ENCODE measurements around the gene C1RL.

The C1RL gene

DNA sequence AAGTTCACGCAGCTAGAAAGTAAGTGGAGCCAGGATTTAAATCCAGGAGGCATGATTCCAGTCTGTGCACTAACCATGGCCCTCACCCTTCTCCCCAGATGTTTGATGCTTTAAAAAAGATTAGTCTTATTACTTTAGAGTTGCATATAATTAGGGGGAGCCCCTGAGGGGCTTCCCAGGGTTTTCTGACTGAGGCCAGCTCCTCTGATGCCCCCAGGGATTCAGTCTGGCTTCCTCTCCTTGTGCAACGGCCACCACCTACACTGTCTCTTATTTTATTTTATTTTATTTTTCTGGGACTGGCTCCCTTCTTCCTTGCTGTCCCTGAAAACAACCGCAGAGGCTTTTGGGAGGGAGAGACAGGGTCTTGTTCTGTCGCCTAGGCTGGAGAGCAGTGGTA is 43.8 kb upstream of the C1RL start:
- Histone ChIP-seq H3K4me2 (ENCODE audit: low read depth, low read length) (no peak overlapping the region), H3K9ac (ENCODE audit: low read length) (no peak overlapping the region), H3K9me3 (replicated peaks; ENCODE audit: insufficient read depth, low read length) (no peaks in the 10 kb centered on the region), H3K79me2 (ENCODE audit: low read length) (no peaks in the 10 kb centered on the region), H4K20me1 (ENCODE audit: insufficient read depth, low read length) (no peaks in the 10 kb centered on the region), H2AFZ (ENCODE audit: low read length) (no peak overlapping the region), H3K36me3 (replicated peaks; ENCODE audit: insufficient read depth, low read length) (no peaks in the 10 kb centered on the region), H3F3A (ENCODE audit: insufficient read depth, low read length) (no peaks in the 10 kb centered on the region), H3K27me3 (replicated peaks; ENCODE audit: insufficient read depth, low read length) (no peaks in the 10 kb centered on the region), H3K4me3 (ENCODE audit: low read length) (no peak overlapping the region), H3K9me2 (replicated peaks; ENCODE audit: insufficient read depth, low read length) (no peaks in the 10 kb centered on the region), H3K27ac (ENCODE audit: low read length) (no peak overlapping the region), H3K4me1 (ENCODE audit: low read length) (no peaks in the 10 kb centered on the region)
- DNase-seq: no peak
- no peak for TF ChIP-seq EZH2 (optimal IDR thresholded peaks at IDR 0.05; ENCODE audit: low read depth, low read length)
- no peak for TF ChIP-seq EZH2phosphoT487 (IDR thresholded peaks at IDR 0.05; ENCODE audit: low read length)
- TF ChIP-seq, protein P1, sequence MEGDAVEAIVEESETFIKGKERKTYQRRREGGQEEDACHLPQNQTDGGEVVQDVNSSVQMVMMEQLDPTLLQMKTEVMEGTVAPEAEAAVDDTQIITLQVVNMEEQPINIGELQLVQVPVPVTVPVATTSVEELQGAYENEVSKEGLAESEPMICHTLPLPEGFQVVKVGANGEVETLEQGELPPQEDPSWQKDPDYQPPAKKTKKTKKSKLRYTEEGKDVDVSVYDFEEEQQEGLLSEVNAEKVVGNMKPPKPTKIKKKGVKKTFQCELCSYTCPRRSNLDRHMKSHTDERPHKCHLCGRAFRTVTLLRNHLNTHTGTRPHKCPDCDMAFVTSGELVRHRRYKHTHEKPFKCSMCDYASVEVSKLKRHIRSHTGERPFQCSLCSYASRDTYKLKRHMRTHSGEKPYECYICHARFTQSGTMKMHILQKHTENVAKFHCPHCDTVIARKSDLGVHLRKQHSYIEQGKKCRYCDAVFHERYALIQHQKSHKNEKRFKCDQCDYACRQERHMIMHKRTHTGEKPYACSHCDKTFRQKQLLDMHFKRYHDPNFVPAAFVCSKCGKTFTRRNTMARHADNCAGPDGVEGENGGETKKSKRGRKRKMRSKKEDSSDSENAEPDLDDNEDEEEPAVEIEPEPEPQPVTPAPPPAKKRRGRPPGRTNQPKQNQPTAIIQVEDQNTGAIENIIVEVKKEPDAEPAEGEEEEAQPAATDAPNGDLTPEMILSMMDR (IDR thresholded peaks at IDR 0.05; ENCODE audit: low read length): no peak

DNA sequence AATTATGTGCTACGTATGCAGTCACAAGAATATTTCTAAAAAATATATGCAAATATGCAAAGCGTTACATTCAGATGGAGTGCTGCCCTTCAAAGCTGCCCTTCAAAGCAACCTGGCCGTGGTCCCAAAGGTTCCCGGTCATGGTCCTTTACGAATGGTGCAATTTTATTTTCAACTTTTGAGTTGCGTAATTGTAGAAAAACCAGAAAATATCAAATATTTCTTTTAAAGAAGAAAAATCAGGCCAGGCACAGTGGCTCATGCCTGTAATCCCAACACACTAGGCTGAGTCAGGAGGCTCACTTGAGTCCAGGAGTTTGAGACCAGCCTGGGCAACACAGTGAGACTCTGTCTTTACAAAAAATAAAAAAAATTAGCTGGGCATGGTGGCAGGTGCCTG is 42.5 kb upstream of the C1RL start:
- no peak overlapping the region for H3K9ac ChIP-seq (ENCODE audit: low read length)
- H4K20me1 ChIP-seq (ENCODE audit: insufficient read depth, low read length): no peaks in the 10 kb centered on the region
- no peaks in the 10 kb centered on the region for H3K79me2 ChIP-seq (ENCODE audit: low read length)
- no peaks in the 10 kb centered on the region for H3K9me2 ChIP-seq (replicated peaks; ENCODE audit: insufficient read depth, low read length)
- H3K36me3 ChIP-seq (replicated peaks; ENCODE audit: insufficient read depth, low read length): no peaks in the 10 kb centered on the region
- no peaks in the 10 kb centered on the region for H3K9me3 ChIP-seq (replicated peaks; ENCODE audit: insufficient read depth, low read length)
- no peak for DNase-seq
- no peak overlapping the region for H3K4me3 ChIP-seq (ENCODE audit: low read length)
- H3K4me1 ChIP-seq (ENCODE audit: low read length): no peaks in the 10 kb centered on the region
- H2AFZ ChIP-seq (ENCODE audit: low read length): no peak overlapping the region
- no peak overlapping the region for H3K27ac ChIP-seq (ENCODE audit: low read length)
- no peaks in the 10 kb centered on the region for H3K27me3 ChIP-seq (replicated peaks; ENCODE audit: insufficient read depth, low read length)
- TF ChIP-seq EZH2 (optimal IDR thresholded peaks at IDR 0.05; ENCODE audit: low read depth, low read length) (no peak), EZH2phosphoT487 (IDR thresholded peaks at IDR 0.05; ENCODE audit: low read length) (no peak)
- TF ChIP-seq, protein P1 (IDR thresholded peaks at IDR 0.05; ENCODE audit: low read length): no peak
- H3F3A ChIP-seq (ENCODE audit: insufficient read depth, low read length): no peaks in the 10 kb centered on the region
- no peak overlapping the region for H3K4me2 ChIP-seq (ENCODE audit: low read depth, low read length)

DNA sequence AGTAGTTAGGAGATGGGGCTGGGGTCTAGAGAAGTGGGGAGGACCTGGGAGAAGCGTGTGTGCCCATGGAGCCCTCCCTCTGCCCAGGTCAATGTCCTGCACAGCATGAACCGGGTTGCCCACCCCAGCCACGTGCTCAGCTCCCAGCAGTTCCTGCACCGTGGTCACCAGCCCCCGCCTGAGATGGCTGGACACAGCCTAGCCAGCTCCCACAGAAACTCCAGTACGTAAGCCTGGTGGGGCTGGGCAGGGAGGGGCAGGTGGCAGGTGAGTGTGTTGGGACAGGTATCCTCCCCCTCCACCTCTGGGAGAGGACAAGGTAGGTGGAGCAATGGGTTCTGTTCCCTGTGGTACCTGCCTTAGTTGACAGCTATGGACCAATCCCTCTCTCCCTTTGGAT is 41.8 kb upstream of the C1RL start:
- Histone ChIP-seq H3K27ac (ENCODE audit: low read length) (no peak overlapping the region), H3K4me3 (ENCODE audit: low read length) (no peak overlapping the region), H3K9me3 (replicated peaks; ENCODE audit: insufficient read depth, low read length) (no peaks in the 10 kb centered on the region), H3K79me2 (ENCODE audit: low read length) (no peaks in the 10 kb centered on the region), H3F3A (ENCODE audit: insufficient read depth, low read length) (no peaks in the 10 kb centered on the region), H2AFZ (ENCODE audit: low read length) (no peak overlapping the region), H3K4me1 (ENCODE audit: low read length) (no peaks in the 10 kb centered on the region), H3K4me2 (ENCODE audit: low read depth, low read length) (no peak overlapping the region), H3K9ac (ENCODE audit: low read length) (no peak overlapping the region), H3K36me3 (replicated peaks; ENCODE audit: insufficient read depth, low read length) (no peaks in the 10 kb centered on the region), H3K9me2 (replicated peaks; ENCODE audit: insufficient read depth, low read length) (no peaks in the 10 kb centered on the region), H4K20me1 (ENCODE audit: insufficient read depth, low read length) (no peaks in the 10 kb centered on the region), H3K27me3 (replicated peaks; ENCODE audit: insufficient read depth, low read length) (no peaks in the 10 kb centered on the region)
- no peak for DNase-seq
- TF ChIP-seq EZH2 (optimal IDR thresholded peaks at IDR 0.05; ENCODE audit: low read depth, low read length): no peak
- TF ChIP-seq, protein P1 (IDR thresholded peaks at IDR 0.05; ENCODE audit: low read length): no peak
- TF ChIP-seq EZH2phosphoT487 (IDR thresholded peaks at IDR 0.05; ENCODE audit: low read length): no peak

Data from MM.1S (cell line).